GM08714 (cell line): ENCODE measurements around the gene CDCP1.
"Not testable (repeated sequence)": the region's sequence is repeated elsewhere in the genome, so short reads cannot be mapped to it uniquely, and the experiment has no call there.

Experiments
- H3K4me3 ChIP-seq: fragments of 200-500 bp; sonication (Bioruptor generic); 2 replicates; pipeline ENCODE4 v1.5.1; 2014; ENCODE audit warnings: mild to moderate bottlenecking, low read length, inconsistent platforms
- ZNF274 ChIP-seq: IDR thresholded peaks from 2 replicates; pipeline ENCODE4 v1.6.1; 2012; ENCODE audit warnings: mild to moderate bottlenecking, low read depth, low read length

The CDCP1 gene

DNA sequence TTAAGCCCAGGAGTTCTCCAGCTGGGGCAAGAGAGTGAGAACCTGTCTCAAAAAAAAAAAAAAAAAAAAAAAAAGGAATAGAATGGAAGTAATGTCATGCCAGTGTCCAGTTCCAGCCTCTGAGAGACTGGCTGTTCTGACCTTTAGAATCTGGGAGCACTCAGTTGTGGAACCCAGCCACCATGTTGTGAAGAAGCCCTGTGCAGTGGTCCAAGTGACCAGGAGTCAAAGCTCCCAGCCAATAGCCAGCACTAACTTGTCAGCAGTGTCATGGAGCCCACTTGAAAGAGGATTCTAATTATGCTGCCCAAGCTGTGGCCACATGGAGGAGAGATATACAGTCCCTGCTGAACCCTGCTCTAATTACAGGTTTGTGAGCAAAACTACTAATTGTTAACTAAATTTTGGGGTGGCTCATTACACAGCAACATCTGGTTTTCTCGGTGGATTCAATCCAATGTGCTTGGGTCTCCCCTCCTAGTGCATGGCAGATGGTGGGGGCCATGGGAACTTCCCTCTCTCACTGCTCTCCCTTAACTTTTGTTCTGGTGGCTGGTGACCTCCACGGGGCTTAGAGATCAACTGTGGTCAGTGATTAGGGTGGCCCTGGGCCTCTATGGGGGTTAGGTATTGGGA is 64.6 kb downstream of the CDCP1 start:
- no peak overlapping the region for H3K4me3 ChIP-seq
- TF ChIP-seq ZNF274: no peak

DNA sequence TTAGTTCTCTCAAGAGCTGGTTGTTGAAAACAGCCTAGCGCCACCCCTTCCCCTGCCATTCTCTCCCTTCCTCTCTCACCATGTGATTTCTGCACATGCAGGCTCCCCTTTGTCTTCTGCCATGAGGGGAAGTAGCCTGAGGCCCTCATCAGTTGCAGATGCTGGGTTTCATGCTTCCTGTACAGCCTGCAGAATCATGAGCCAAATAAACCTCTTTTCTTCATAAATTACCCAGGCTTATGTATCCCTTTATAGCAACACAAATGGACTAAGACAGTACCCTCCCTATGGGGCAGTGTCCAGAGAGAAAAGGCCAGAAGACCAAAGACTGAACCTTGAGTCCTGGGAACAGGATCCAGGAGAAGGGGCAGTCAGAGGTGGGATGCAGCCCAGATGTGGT is 65.4 kb downstream of the CDCP1 start:
- TF ChIP-seq ZNF274: no peak

DNA sequence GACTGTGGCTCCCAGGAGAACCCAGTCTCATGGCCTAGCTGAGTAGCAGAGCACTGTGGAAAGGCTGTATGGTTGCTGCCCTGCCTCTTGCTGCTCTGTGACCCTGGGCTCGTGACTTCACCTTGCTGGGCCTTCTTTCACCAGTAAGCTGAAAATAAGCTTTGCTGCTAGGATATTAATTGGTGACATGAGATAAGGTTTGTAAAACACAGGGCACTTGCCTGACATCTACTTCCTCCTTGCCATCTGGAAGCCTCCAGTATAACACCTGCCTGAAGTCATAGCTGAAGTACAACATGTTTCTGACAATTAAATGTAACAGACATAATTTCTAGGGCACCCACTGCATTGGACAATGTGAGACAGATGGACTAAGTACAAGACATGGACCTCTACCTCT is 66.5 kb downstream of the CDCP1 start:
- no peak overlapping the region for H3K4me3 ChIP-seq
- no peak for TF ChIP-seq ZNF274

More for the DNA sequence above, 65.4 kb downstream of the CDCP1 start:
- no peak overlapping the region for H3K4me3 ChIP-seq

GRCh38 chr3:45078910-45079522 is 67.2 kb downstream of the CDCP1 start:
- no peak for TF ChIP-seq ZNF274

GRCh38 chr3:45078256-45078655 is 67.9 kb downstream of the CDCP1 start:
- not testable (repeated sequence) for H3K4me3 ChIP-seq

More at GRCh38 chr3:45078910-45079522, 67.2 kb downstream of the CDCP1 start:
- H3K4me3 ChIP-seq: no peak overlapping the region

DNA sequence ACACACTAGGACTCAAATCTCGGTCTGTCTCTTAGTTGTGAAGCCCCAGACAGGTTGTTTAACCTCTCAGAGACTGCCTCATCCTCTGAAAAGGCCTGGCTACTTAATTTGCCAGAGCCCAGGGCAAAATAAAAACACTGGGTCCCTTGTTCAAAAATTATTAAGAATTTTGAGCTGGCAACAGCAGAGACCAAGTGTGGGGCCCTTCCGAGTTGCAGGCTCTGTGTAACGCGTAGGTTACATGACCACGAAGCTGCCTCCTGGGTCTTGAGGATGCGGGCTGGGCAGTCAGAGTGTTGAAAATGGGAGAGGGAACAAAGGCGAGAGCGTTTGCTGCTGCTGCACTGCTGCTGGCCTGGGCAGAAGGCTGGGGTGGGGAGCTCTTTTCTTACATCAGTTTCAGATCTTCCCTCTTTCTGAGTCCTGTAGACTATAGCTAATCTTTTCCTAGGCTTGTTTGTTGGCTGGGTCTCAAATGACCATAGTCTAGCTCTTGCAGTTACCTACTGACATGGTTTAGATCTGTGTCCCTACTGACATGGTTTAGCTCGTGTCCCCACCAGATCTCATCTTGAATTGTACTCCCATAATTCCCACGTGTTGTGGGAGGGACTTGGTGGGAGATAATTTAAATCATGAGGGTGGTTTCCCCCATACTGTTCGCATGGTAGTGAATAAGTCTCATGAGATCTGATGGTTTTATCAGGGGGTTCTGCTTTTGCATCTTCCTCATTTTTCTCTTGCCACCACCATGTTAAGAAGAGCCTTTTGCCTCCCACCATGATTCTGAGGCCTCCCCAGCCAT is 70.2 kb downstream of the CDCP1 start:
- TF ChIP-seq ZNF274: no peak
- H3K4me3 ChIP-seq: no peak overlapping the region

- no peak for TF ChIP-seq ZNF274
- H3K4me3 ChIP-seq: no peak overlapping the region
Observed at GRCh38 chr3:45071075-45071474, 75.1 kb downstream of the CDCP1 start.

GRCh38 chr3:45067941-45068340 is 78.2 kb downstream of the CDCP1 start:
- H3K4me3 ChIP-seq: no peak overlapping the region
- no peak for TF ChIP-seq ZNF274

GRCh38 chr3:45067486-45067885 is 78.7 kb downstream of the CDCP1 start:
- no peak for TF ChIP-seq ZNF274
- H3K4me3 ChIP-seq: no peak overlapping the region

DNA sequence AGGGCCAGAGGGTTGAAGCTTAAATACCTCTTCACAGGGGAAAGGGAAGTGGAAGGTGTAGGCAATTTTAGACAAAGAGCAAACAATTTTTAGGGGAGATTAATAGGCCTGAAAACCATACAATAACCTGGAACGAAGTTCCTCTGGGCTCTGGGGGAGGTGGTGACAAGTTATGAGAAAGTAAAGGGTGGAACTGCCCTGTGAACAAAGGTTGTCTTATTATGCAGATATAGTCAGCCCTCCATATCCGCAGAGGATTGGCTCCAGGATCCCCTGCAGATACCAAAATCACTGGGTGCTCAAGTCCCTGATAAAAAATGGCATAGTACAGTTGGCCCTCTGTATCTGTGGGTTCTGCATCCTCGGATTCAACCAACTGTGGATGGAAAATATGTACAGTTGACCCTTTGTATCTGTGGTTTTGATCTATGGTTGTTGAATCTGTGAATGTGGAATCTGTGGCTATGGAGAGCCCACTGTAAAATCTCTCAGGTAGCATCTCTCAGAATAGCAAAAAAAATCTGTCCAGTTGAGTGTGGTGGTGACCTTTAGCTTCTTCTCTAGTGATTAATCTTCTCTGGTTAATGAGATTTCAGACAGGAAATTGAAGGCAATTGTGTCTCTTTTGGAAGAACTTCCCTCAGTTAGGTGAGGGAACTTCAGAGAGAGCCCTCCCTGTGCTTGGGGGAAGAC is 79.9 kb downstream of the CDCP1 start:
- H3K4me3 ChIP-seq: no peak overlapping the region
- TF ChIP-seq ZNF274: no peak

DNA sequence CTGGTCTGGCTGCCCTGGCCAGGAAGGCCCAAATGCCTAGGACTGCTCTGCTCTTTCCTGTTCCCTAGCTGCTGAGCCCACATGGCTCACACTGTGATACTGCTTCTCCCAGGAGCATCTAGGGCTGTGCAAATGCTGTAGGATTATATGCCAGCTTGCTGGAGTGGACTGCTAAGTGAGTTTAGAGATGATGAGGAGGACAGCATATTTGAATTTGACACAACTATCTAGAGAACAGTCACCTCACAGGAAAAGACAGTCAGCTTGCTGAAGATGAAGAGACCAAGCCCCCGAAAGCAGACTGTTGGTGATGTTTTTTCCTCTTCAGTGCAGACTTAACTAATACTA is 80.8 kb downstream of the CDCP1 start:
- H3K4me3 ChIP-seq: no peak overlapping the region
- no peak for TF ChIP-seq ZNF274

DNA sequence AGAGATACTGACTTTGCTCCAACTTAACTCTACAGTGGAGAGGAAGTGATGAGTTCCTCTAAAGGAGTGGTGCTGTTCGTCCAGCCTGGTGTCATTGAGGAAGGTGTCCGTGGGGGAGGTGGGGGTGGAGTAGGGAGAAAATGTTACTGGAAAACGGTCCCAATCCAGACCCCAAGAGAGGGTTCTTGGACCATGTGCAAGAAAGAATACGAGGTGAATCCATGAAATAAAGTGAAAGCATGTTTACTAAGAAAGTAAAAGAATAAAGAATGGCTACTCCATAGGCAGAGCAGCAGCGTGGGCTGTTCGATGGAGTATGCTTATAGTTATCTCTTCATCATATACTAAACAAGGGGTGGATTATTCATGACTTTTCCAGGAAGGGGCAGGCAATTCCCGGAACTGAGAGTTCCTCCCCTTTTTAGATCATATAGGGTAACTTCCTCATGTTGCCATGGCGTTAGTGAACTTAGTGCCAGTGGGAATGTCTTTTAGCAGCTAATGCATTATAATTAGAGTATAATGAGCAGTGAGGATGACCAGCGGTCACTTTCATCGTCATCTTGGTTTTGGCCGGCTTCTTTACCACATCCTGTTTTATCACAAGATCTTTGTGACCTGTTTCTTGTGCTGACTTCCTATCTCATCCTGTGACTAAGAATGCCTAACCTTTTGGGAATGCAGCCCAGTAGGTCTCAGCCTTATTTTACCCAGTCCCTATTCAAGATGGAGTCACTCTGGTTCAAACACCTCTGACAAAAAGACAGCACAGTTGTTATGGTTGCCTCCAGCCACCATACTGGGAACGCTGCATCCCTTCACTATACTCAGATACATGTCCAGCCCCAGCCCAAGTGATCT is 81.4 kb downstream of the CDCP1 start:
- no peak for TF ChIP-seq ZNF274
- no peak overlapping the region for H3K4me3 ChIP-seq

GRCh38 chr3:45062697-45063070 is 83.5 kb downstream of the CDCP1 start:
- H3K4me3 ChIP-seq: no peak overlapping the region
- TF ChIP-seq ZNF274: no peak
